ENCODE measurements around the gene CHD2.

The CHD2 gene

DNA sequence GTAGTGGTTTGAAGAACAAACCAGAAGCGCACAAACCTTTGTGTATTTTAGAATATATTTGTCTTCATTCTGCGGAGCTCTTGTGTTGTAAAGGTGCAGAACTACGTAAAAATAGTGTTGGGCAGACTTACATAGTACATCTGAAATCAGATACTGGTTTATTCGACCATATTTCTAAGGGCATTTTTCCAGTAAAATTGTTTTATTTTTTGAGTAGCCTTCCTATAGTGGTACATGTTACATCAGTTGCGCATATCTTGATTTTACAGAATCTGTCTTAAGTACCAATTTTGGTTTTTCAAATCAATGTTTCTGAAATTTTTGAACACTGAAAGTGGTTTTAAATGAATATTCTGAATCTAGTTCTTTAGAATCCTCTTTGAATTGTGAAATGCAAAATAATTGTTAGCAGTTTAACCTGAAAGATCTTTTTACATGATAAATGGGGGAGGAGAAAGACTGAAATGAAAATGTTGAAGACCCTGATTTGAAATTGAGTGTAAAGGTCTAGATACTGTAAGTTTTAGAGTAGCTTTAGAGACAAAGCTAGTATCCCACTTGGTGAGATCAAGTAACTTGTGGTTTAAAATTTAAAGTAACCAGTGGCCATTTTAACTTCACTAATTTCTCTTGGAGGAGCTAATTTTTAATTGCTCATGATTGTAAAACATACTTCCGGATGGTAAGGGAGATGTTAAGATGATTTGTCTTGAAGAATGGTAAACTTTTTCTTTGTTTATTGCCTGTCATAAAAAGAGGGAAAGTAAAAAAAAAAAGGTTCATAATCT is 15.5 kb upstream of the CHD2 start:
- in situ Hi-C loops (cut with HindIII; ENCODE audit: low sequenced_read_pairs): no loop called here

DNA sequence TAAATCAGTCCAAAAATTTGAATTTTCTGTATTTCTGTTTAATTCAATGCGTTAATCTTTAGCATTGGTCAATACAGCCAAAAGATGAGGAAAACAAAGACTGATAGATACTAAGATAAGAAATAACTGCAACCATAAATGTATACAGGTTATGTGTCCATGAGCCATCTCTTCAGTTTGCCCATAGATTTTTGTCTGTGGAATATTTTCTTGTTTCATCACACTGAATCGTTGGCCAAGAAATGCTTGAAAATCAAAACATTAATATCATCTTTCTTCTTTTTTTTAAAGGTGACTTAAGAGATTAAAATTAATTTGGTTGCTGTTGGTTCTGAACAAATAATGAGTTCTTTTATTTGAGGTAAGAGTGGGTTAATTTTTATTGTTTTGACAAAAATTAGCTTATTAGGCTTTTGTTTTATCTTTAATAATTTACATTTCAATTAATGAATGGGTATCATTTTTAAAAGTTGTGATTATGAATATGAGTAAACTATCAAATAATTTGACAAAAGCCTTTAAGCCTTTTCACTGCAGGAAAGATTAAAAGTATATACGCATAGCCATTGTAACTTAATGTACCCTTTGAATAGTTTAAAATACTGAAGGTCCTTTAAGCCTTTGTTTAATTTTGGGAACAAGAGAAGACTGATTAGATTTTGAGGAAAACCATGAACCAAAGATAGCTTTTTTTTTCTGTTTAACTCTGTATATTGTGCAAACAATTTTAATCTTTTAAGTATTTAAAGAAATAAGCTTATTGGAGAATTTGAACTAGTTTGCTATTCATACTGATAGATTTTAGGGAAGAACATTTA is 14.7 kb upstream of the CHD2 start:
- in situ Hi-C loops (cut with HindIII; ENCODE audit: low sequenced_read_pairs): no loop called here

DNA sequence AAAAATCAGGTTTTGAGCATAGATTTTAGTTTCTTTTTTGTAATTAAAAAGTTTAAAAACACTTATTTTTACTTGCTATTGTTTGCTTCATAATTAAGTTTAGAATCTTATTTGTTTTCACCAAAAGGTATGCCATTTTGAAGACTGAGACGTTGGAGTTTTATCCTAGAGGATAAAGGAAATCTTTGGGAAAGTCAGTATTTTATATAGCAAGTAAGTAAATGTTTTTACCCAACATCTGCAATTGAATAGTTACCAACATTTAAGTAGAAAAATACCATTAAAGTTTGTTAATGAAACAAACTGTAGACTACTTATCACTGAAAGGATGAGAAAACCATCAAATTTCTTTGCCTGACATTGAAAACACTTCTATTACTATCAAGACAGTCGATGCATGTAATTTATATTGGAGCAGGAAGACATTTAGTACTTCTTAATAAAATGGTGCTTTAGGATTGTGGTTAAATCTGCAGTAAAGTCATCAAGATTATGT is 14.0 kb upstream of the CHD2 start:
- in situ Hi-C loops (cut with HindIII; ENCODE audit: low sequenced_read_pairs): no loop called here

DNA sequence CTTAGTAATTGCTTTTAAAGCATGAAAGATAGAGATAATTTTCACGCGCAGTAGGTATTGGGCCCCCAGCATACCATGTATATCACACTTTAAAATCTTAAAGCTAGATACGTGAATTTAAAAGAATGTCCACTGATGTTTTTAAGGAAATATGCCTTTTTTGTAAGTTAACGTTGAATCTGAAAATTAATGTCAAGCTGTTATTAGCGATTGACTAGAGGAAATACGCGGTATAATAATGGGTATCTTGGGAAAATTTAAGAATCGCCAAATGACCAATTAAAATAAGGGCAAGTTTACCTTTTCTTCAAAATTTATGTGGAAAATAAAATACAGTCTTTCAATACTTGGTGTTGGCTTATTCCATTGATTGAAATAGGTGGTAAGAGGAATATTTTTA is 13.3 kb upstream of the CHD2 start:
- in situ Hi-C loops (cut with HindIII; ENCODE audit: low sequenced_read_pairs): no loop called here

DNA sequence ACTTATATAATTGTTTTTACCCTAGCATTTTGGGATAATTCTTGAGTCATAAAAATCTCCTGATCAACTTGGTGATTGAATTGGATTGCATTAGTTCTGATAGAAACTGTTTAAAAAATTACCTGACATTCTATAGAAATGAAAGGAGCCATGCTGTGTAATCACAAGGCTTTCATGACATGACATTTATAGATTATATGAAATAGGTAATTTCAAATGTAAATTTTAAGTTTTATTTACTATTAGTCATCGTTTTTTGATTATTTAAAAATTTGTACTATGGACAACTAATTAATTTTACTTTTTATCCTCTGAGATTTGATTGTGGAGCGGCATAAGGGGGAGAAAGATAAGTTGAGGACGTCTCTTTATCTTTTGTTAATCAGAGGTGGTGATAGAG is 12.3 kb upstream of the CHD2 start:
- in situ Hi-C loops (cut with HindIII; ENCODE audit: low sequenced_read_pairs): no loop called here

DNA sequence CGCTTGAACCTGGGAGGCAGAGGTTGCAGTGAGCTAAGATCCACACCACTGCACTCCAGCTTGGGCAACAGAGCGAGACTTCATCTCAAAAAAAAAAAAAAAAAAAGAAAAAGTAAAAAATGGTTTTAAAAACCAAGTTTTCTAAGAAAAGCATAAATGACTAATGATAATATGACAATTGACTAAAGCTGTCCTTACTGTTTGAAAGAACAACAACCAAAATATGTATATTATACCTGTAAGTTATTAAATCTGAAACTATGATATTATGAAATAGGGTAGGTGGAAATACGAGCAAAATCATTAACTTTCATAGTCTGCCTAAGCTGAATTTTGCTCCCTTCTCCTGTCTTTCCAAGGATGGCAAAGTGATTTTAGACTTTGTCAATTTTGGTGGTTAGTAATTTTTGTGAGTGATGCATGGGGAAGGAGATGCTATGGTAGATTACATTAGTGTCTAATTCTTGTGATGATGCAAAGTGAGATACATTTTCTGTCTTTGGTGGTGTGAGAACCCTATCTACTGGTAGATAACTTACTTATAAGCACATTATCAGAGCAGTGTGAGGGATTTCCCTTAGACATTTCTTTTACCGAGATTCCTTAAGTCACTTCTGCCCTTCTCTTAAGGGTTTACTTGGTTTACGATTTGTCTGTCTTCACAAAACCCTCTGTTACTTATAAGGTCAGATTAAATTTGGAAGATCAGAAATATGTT is 10.6 kb upstream of the CHD2 start:
- in situ Hi-C loops (cut with HindIII; ENCODE audit: low sequenced_read_pairs): no loop called here

DNA sequence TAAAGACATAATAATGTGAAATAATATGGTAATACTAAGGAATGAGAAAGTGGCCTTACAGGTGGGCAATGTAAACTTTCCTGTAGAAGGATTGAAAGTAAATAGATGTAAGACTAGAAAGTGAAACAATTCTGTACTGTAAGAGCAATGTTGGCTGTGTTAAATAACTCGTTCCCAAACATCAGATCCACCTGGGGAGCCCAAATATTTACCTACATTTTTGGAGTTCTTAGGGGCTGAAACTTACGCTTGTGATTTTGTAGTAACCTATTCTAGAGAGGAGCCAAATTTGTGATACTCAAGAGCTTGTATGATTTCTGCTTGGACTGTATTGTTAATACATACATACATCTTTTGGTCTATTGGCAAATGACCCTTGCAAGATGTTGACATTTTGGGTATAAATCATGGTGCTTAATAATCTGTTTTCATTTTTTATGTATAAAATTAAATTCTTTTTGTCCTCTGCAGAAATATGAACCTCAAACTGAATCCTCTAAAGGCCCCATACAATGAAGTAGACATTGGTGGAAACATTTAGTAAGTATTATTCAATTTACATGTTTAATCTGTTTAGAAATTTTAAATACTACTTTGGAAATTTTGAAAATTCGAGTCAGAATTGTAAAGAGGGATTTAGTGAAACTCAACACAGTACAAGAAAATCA is 8.5 kb upstream of the CHD2 start:
- in situ Hi-C loops (cut with HindIII; ENCODE audit: low sequenced_read_pairs): no loop called here

DNA sequence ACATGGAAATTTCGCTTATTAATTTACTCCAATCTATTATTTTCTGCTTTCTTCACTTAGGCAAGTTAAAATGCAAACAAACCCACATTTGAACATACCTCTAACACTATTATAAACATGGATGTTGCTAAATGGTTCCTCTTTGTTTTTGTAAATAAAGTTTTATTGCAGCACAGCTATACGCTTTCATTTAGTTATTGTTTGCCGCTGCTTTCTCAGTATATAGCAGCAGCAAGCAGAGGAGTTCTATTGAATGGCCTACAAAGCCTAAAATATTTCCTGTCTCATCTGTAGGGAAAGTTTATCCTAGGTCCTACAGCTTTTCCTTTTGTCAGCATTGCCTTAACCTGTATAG is 7.9 kb upstream of the CHD2 start:
- in situ Hi-C loops (cut with HindIII; ENCODE audit: low sequenced_read_pairs): no loop called here

DNA sequence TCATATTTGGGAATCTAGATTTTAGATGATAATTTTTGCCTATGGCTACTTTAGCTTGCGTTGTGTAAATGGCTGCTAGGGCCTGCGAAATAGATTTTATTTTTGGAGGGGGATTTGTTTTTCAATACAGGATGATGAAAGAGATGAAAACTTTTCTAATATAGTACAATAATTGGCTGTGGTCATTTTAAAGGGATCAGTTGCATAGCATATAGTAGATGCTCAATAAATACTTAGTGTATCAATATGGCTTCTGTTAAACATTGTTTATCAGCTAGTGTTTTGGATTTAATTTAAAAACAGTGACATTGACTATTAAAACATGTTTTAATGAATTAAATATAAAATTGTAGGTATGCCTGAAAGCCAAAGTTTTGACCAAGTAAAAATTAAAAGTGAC is 6.9 kb upstream of the CHD2 start:
- in situ Hi-C loops (cut with HindIII; ENCODE audit: low sequenced_read_pairs): no loop called here

DNA sequence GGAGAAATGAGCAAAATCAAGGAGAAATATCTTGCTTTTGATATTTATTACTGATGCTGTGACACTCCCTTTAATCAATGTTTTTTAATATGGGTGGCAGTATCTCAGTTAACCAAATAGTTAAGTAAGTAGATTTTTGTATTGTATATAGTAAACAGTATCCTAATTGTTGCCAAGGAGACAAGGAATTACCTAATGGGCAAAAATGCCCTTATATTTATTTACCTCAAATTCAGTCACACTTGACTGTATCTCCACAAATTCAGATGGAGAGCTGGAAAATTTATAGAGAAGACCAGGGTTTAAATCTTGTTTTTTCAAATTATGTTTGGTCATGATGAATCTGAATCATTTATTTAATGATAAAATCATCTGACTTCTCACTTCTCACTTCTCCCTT is 3.6 kb upstream of the CHD2 start:
- in situ Hi-C loops (cut with HindIII; ENCODE audit: low sequenced_read_pairs): no loop called here

DNA sequence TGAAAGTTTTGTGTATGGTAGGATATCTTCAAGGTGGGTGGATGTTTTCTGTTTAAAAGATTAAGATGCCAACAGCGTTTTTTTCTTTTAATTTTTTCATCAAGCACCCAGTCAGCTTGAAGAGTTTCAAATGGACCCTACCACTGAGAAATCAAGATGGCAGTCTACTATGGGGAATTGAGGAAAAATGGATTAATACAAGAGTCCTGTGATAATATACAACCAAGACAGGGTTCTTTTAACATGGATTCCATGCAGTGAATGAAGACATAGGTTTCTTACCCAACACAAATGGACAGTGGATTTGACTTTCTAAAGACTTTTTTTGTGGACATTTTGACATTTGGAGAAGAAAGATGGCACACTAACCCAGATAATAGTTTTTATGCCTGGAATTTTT is 2.5 kb upstream of the CHD2 start:
- in situ Hi-C loops (cut with HindIII; ENCODE audit: low sequenced_read_pairs): no loop called here

DNA sequence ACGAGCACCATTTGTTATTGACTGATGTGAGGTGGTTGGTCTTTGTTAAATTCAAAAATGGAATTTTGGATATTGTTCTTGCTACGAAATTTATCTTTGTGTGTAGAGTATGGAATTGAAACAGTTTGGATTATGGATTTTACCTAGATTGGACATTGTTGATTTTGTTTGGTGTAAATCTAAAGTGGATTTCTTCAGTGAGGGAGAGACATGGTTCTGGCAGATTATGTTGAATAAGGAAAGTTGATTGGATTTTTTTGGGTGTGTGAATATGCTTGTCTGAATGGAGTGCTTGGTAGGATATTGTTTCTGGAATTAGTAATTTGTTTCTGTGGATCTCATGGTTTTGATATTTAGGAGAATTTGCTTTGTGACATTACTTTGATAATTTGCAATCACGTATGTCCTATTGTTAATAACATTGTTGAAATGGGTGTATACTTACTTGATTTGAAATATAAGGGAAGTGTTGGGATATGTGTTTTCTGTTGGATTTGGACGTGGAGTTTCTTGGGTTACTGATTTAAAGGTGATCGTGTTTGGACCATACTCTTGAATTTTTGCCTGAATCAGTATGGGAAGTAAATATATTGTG is 1.0 kb upstream of the CHD2 start:
- in situ Hi-C loops (cut with HindIII; ENCODE audit: low sequenced_read_pairs): no loop called here

DNA sequence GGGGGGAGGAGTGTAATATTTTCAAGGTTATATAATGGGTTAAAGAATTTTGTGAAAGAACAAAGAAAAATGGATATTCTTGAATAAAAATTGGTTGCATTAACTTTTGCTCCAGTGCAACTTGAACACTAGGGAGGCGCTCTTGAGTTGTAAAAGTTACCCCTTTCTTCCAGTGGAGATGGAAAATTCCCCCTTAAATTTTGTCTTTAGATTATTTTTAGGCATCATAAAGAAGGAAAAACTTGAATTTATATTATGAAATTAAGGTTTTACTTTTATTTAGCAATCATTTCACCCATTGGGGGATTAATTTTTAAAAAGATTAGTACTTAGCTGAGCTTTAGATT is 550 bp upstream of the CHD2 start:
- in situ Hi-C loops (cut with HindIII; ENCODE audit: low sequenced_read_pairs): no loop called here

DNA sequence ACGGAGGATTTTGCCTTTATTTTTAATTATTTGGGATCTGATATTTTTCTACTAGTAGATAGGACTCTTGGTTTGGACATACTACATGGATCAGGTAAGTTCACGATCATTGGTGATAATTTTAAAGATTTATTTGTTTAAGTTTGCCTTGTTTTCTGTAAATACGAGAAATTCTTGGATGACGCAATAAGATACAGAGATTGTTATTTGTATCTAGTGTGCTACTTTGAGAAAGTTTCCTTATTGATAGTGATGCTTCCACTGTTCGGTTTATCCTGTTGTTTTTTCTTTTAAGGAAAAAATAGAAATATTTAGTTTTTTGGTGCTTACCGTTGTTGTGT is 577 bp downstream of the CHD2 start:
- in situ Hi-C loops (cut with HindIII; ENCODE audit: low sequenced_read_pairs): no loop called here

DNA sequence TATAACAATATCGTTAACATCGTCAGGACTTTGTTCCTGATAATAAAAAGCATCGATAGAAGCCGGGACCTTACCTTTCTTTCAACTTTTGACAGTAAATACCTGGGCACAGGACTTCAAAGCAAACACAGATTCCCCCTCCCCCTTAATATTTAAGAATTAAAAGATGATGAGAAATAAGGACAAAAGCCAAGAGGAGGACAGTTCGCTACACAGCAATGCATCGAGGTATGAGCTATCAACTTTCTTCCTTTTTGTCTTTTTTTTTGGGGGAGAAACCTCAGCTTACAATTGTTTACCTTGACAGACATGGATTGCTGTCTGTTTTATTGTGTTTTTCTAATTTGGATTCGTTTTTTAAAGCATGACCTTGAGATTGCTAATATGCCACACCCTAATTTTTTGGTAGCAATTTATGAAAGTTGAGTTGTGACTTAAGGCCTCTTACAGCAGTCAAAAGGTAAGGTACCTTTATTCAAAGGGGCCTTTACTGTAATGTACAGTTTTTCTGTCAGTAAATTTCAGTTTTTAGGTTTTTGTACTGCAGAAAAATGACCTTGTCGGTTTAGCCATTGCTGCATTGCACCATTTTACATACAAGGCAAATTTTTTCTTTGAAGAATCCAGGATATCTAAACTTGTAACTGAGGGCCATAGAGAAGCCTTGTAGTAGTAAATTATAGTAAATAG is 1.1 kb downstream of the CHD2 start:
- in situ Hi-C loops (cut with HindIII; ENCODE audit: low sequenced_read_pairs): no loop called here

DNA sequence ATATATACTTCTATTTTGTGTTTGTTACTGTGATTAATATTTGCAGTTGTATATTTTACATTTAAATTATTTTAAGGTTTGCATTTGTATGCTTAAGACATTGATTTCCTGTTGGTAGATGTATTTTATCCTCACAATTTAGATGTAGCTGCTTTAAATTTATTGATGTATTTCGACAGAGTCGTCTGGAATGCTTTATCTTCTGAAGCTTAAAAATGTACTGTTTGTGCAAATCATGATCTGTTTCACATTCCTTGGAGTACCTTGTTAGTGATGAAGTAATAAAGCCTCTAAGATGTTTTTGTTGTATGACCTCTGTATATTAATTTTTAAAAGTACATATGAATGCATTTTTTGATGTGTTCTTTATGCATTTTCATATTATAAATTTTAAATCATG is 1.9 kb downstream of the CHD2 start:
- in situ Hi-C loops (cut with HindIII; ENCODE audit: low sequenced_read_pairs): no loop called here

DNA sequence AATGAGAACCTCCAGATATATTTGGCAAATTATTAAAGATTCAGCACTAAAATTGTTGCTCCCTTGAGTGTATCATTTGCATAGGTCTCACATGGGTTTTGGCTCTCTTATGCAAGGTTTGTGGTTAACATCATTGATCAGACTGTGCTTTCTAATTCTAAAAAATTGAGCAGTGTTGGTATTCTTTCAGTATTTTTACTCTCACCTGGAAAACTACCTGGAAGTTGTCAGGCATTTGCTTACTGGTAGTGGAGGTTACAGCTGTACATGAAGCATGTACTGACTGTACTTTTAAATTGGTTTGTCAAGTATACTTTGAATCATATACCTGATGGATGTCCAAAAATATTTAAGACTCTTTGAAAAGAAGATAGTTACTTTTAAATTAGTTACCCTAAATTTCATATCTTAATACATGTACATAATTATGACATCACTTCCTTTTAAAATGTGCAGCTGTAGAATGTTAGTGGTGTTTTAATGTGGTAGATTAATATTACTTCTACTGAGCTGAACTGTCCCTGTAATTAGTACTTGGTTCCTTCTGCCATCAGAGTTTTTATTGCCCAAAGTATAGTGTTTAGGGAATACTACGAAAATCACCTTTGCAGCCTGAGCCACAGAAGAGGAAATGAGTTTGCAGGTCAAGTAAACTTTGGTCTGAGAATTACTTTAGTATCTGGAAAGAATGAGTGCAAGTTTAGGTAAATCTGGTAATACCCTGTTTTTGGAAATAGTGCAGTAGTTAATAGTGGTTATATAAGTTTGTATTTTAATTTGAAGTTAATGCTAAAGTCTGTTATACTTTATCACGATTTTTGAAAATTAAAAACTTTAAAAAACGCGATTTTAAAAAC is 2.8 kb downstream of the CHD2 start:
- in situ Hi-C loops (cut with HindIII; ENCODE audit: low sequenced_read_pairs): no loop called here

DNA sequence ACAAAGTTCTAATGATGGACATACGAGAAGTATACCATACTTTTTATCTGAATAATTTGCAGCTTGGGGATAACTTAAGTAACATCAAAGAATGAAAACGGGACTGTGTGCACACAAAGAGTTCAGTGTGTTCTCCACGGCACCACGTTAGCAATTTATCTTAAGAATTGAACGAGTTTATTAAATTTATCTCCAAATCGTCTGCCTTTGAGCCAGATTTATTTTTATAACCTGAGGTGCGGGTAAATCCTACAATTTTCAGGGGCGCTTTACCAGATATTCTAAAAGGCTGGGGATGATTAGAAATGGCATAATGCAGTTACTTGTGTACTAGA is 3.5 kb downstream of the CHD2 start:
- in situ Hi-C loops (cut with HindIII; ENCODE audit: low sequenced_read_pairs): no loop called here

DNA sequence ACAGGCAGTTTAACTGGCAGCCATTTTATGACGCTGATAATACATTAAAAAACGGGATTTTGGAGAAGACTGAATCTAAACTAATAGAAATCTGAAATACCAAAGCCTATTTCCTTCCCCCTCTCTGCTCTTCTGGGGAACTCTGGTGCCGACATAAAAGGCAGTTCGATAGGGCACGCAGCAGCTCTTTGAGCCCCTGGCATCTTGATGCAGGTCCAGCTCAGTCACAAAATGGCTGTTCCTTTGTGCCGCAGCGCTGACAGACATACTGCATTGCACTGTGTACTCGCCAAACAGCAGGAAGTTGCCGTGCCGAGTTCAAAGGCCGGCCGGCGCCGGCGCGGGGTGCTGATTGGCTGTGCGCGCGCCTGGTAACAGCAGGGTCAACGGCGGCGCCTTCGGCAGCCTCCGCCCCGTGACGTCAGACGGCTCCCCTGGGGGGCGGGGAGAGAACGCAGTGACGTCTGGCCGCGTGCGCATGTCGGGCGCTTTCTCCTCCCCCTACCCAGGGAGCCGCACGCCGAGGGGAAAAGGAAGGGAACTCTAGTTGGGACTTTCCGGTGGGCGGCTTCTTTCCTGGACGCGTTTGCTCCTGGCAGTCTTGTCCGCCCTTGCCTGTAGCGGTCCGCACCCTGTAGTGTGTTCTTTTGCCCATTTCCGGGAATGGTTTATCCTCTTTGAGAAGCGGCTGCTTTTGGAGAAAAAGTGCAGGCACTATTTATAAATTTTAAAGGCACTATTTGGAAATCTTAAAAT is 4.0 kb downstream of the CHD2 start:
- in situ Hi-C loops (cut with HindIII; ENCODE audit: low sequenced_read_pairs): no loop called here
